Esophagus squamous epithelium (tissue), 5 donors: ENCODE results near the gene ACAP2. TPM values are rescaled to one million over a fixed set of nuclear protein-coding genes. Genes with fewer than 3 reads are reported as not detected.
"Not testable (repeated sequence)": the region's sequence is repeated elsewhere in the genome, so short reads cannot be mapped to it uniquely, and the experiment has no call there.

Source experiments
- DNase-seq: peaks from one replicate; lab custom pipeline; 2025; lab: John Stamatoyannopoulos, UW
- H3K27ac ChIP-seq, 4 donors: fragments of 200-600 bp; sonication (generic); one replicate each; pipeline ENCODE4 v1.5.1; 2016 to 2019; ENCODE audit warnings: mild to moderate bottlenecking in 1 of 4
- H3K27me3 ChIP-seq, 4 donors: fragments of 200-600 bp; sonication (generic); 1 replicate in 3 of 4; 2 replicates in 1 of 4; pipeline versions ENCODE4 v1.5.1 to v1.6.0; 2017 to 2021; ENCODE audit warnings: antibody characterized with exemption in 1 of 4
- H3K36me3 ChIP-seq, 3 donors: fragments of 200-600 bp; sonication (generic); one replicate each; pipeline ENCODE4 v1.5.1; 2016 to 2019
- H3K4me1 ChIP-seq, 3 donors: fragments of 200-600 bp; sonication (generic); one replicate each; pipeline ENCODE4 v1.5.1; 2017 to 2019
- H3K4me3 ChIP-seq, 4 donors: fragments of 200-600 bp; sonication (generic); 1 replicate in 3 of 4; 2 replicates in 1 of 4; pipeline ENCODE4 v1.5.1; 2016 to 2019; ENCODE audit warnings: mild to moderate bottlenecking in 2 of 4, moderate library complexity in 1 of 4
- H3K9me3 ChIP-seq, 3 donors: fragments of 200-600 bp; sonication (generic); one replicate each; pipeline ENCODE4 v1.5.1; 2016 to 2019
- CTCF ChIP-seq, 6 experiments: fragments of 450-650 bp in 4 of 6; fragments of 200-600 bp in 2 of 6; sonication (generic) in 2 of 6; IDR thresholded peaks; one replicate each; pipeline ENCODE4 v1.5.1; 2016 to 2019; ENCODE audit warnings: antibody characterized with exemption in 6 of 6, mild to moderate bottlenecking in 4 of 6, moderate library complexity in 4 of 6
- POLR2A ChIP-seq, 4 donors: fragments of 450-650 bp; IDR thresholded peaks; one replicate each; pipeline ENCODE4 v1.6.1; 2017; ENCODE audit warnings: antibody characterized with exemption in 4 of 4, mild to moderate bottlenecking in 4 of 4, moderate library complexity in 3 of 4
- WGBS, 2 donors: methylation state at CpG; one replicate each; pipeline ENCODE4 v1.1.5; 2018; 5-methylcytosine and 5-hydroxymethylcytosine counted together
- intact Hi-C: fragments of 100-400 bp; cut with DNase I; formaldehyde crosslinking; loops from one replicate; pipeline ENCODE4 v1.15.0; 2022
- total RNA-seq, 4 donors: library from RNA; depleted of rRNA; stranded (reverse); fragments of >200 nt; gene quantifications; one replicate each; pipeline ENCODE4 v1.1.0, GENCODE V29; 2016
- donor health status: DM: yes; HTN: yes; CAD: no.

ACAP2 gene
- total RNA-seq, 4 donors from 2014 or later = 46.7 to 71.5 (median 50.8) TPM

- no peak for DNase-seq
- Histone ChIP-seq H3K4me3 (no peak overlapping the region), H3K36me3 (peaks cover 0 to 6% (median 0%) of the 10 kb centered on the region in 3 donors), H3K9me3 (no peaks in the 10 kb centered on the region), H3K27ac (no peak overlapping the region), H3K4me1 (peaks cover 0 to 21% (median 8%) of the 10 kb centered on the region in 3 donors), H3K27me3 (no peaks in the 10 kb centered on the region)
- TF ChIP-seq CTCF (IDR thresholded peaks at IDR 0.05) (no peak), POLR2A (IDR thresholded peaks at IDR 0.05) (no peak)
- intact Hi-C loops = no loop called here
- WGBS, 2 donors = 79 to 88% methylated on average over 2 of the region's 2 CpGs
Measured at GRCh38 chr3:195405651-195406050, 37.2 kb downstream of the ACAP2 start.

GRCh38 chr3:195403841-195404408, 38.9 kb downstream of the ACAP2 start:
- Histone ChIP-seq H3K36me3 (peaks cover 0 to 6% (median 0%) of the 10 kb centered on the region in 3 donors), H3K4me3 (no peak overlapping the region), H3K27me3 (no peaks in the 10 kb centered on the region), H3K9me3 (no peaks in the 10 kb centered on the region), H3K4me1 (peaks cover 0 to 8% (median 2%) of the 10 kb centered on the region in 3 donors), H3K27ac (no peak overlapping the region)
- TF ChIP-seq CTCF (IDR thresholded peaks at IDR 0.05) (no peak), POLR2A (IDR thresholded peaks at IDR 0.05) (no peak)
- no peak for DNase-seq
- intact Hi-C loops = no loop called here
- 77 to 80% methylated on average over 4 of the region's 4 CpGs for WGBS, 2 donors

- 91 to 94% methylated on average over 4 of the region's 4 CpGs for WGBS, 2 donors
- H3K4me1 ChIP-seq = peaks cover 0 to 4% (median 2%) of the 10 kb centered on the region in 3 donors
- no peaks in the 10 kb centered on the region for H3K9me3 ChIP-seq
Measured at GRCh38 chr3:195403244-195403643, 39.6 kb downstream of the ACAP2 start.

GRCh38 chr3:195401943-195402342, 40.9 kb downstream of the ACAP2 start:
- no peak for DNase-seq
- H3K4me1 ChIP-seq = peaks cover under 1 to 16% (median 8%) of the 10 kb centered on the region in 3 donors
- WGBS, 2 donors = 80 to 85% methylated on average over 5 of the region's 5 CpGs

More at GRCh38 chr3:195403244-195403643, 39.6 kb downstream of the ACAP2 start:
- Histone ChIP-seq H3K27ac (no peak overlapping the region), H3K27me3 (no peaks in the 10 kb centered on the region), H3K36me3 (peaks cover 0 to 5% (median 0%) of the 10 kb centered on the region in 3 donors), H3K4me3 (no peak overlapping the region)
- DNase-seq = no peak
- TF ChIP-seq CTCF (IDR thresholded peaks at IDR 0.05) (no peak), POLR2A (IDR thresholded peaks at IDR 0.05) (no peak)
- intact Hi-C loops = no loop called here

GRCh38 chr3:195398460-195398859, 44.4 kb downstream of the ACAP2 start:
- H3K36me3 ChIP-seq, DNase-seq, H3K27me3 ChIP-seq, H3K9me3 ChIP-seq, intact Hi-C loops, H3K27ac ChIP-seq, H3K4me3 ChIP-seq: not testable (repeated sequence)
- H3K4me1 ChIP-seq = peaks cover 4 to 39% (median 19%) of the 10 kb centered on the region in 3 donors
- whole genome bisulfite sequencing, 2 donors = 86 to 99% methylated on average over 6 of the region's 6 CpGs

More at GRCh38 chr3:195401943-195402342, 40.9 kb downstream of the ACAP2 start:
- H3K4me3 ChIP-seq = no peak overlapping the region
- intact Hi-C loops = no loop called here
- no peaks in the 10 kb centered on the region for H3K27me3 ChIP-seq
- H3K9me3 ChIP-seq = no peaks in the 10 kb centered on the region
- TF ChIP-seq POLR2A (IDR thresholded peaks at IDR 0.05) (no peak), CTCF (IDR thresholded peaks at IDR 0.05) (no peak)
- no peaks in the 10 kb centered on the region for H3K36me3 ChIP-seq
- no peak overlapping the region for H3K27ac ChIP-seq
